Activated CD4-positive, alpha-beta T cell treated with anti-CD3 and anti-CD28 coated beads for 1 hour (primary cell): Measurements from ENCODE around the gene NANOS3.

Experiments used
- DNase-seq: peaks from one replicate; pipeline ENCODE4 v3.0.0-alpha.2; 2020

NANOS3 gene

DNA sequence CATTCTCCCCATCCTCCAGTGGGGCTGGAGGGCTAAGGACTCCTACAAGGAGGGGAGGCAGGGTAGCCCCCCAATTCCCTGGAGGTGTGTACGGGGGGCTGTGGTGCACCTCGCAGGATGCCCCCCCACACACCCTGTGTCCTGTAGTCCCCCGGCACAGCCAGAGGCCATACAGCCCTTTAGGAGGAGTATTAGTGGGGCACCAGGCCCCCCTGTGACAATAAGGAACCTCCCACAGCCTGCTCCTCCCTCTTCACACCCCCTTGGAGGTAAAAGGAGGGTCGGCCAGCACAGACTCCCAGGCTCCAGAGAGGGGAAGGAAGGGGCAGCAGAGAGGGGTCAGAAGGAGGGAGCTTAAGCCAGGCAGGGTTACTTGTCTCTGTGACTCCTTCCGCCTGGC is at the start of gene NANOS3:
Gene NANOS3 (plus strand): TSS at position 301 of the 400 bp plus-strand sequence. CDS start 115 bp downstream, outside the sequence.
- DNase-seq: no peak

DNA sequence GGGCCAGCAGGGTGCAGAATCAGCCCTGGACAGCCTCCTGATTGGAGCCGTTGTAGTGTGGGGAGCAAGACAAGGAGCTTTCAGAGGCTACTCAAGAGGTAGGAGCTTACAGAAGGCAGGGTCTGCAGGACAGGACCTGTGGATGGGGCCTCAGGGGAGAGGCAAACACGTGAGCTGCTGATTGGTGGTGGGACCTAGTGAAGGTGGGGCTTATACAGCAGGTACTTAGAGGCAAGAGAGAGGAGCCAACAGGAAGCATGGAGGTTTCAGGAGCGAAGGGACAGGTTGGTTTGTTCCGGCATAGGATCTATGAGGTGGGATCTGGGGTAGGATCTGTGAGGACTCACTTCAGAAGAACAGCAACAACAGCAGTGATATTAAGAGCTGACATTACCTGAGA is 49.3 kb upstream of the NANOS3 start:
- DNase-seq: no peak

- no peak for DNase-seq
Measured at GRCh38 chr19:13830114-13830740, 46.7 kb upstream of the NANOS3 start.

DNA sequence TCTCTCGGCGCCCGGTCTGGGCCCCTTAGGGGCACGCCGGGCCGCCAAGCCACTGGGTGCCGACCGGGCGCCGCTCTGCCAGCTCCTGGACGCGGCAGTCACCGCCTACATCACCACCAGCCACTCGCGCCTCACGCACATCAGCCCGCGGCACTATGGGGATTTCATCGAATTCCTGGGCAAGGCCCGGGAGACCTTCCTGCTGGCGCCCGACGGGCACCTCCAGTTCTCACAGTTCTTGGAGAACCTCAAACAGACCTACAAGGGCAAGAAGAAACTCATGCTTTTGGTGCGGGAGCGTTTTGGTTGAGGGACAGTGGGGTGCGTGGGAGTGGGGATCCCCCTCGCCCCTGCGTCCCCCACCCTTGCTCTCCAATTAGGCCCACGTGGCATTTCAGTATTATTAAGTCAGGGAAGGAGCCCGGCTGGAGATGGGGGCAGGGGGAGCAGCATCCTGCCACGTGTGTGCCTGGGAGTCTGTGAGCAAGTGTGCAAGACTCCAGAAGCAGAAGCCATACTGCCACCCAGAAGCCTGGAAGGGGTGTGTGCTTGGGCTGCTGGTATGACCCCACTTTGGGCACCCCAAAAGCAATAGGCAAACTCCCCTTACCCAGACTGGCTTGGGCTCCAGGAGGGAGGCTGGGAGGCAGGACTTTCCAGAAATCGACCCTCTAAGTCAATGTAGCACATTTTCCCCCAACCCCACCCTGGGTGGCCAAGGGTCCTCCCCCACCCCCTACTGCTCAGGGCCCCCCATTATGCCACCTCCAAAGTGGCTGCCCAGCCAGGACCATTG is 46.0 kb upstream of the NANOS3 start:
- no peak for DNase-seq

GRCh38 chr19:13831537-13832467 is 45.1 kb upstream of the NANOS3 start:
- DNase-seq: no peak

GRCh38 chr19:13833330-13834243 is 43.3 kb upstream of the NANOS3 start:
- peak; percentile 83 for DNase-seq

- DNase-seq: no peak
Measured at GRCh38 chr19:13834244-13835069, 42.5 kb upstream of the NANOS3 start.

DNA sequence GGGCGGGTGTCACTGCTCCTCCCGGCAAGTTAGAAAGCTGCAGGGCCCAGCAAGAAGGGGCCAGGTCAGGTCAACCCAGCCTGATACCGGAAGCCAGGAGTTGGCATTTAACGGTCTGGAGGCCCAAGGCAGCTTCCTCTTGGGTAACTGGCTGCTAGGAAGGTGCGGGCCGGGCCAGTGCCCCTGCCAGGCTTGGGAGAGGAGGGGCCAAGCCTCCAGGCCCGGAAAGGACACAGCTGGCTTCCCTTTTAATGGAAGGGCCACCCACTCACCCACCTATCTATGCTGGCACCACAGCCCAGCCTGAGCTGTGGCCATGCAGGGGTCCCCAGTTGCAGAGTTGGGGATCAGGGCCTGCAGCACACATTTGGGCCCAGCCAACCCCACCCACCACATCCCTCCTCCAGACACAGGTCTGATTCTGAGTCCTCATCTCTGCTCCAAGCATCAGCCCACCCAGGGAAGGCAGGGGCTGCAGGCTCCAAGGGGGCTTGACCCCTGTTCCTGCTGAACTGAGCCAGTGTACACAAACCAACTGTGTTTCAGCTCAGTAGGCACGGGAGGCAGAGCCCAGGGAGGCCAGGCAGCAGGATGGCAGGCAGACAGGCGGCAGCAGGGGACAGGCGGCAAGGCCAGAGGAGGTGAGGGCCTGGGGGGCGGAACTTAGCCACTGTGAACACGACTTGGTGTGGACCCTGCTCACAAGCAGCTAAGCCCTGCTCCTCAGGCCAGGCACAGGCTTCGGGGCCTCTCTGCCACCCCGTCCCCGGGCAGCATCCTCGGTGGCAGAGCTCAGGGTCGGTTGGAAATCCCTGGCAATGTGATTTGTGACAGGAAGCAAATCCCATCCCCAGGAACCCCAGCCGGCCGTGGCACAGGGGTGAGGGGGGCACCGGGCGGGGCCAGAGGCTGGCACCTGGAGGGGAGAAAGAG is 40.9 kb upstream of the NANOS3 start:
- no peak for DNase-seq

GRCh38 chr19:13838435-13839129 is 38.4 kb upstream of the NANOS3 start:
- DNase-seq: no peak

DNA sequence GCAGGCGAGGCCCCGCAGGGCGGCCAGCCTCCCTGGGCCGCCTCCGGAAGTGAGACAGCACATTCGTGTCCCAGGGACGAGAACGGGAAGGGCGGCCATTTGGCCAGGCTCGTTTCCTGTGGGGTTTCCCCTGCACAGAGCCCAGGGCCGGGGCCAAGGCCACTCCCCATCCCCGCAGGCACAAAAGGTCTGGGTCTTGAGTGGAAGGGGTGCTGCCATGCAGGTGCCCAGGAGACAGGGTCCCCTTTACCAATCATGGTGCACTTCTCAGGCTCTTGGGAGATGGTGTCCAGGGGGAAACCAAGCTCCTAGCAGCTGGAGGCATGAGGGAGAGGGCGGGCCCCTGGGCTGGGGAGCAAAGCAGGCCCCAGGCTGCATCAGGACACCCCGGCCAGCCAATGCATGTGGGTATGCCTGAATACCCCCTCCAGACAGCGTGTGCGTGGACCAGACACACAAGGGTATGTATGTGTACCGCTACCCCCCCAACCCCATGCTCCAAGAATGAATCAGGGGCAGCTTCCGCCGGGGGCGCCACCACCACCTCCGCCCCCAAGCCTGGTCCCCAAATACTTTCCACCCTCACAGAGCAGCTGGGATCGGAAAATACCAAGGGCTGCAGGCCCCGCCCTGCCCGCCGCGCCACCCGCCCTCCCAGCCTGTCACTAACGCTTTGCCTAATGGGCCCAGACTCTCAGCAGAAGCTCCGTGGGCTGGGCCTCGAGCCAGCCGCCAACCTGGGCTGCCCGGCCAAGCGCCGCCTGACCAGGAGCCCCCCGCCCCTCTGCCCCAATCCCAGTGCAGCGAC is 37.6 kb upstream of the NANOS3 start:
- DNase-seq: peak; percentile 82

DNA sequence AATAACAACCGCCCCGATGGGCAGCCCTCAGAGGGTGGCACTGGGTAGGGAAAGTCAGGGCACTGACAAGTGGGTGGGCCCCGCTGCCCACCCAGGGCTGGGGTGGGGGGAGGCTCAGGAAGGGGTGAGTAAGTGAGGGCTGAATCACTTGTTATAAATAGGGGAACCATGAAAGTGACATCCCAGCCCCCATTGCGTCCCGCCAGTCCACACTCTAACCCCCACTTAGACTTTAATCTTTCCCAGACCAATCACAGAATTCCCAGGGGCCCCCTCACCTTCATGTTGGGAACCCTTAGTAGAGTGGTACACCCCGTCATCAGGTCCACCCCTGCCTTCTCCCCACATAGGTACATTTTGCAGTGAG is 37.0 kb upstream of the NANOS3 start:
- no peak for DNase-seq

DNA sequence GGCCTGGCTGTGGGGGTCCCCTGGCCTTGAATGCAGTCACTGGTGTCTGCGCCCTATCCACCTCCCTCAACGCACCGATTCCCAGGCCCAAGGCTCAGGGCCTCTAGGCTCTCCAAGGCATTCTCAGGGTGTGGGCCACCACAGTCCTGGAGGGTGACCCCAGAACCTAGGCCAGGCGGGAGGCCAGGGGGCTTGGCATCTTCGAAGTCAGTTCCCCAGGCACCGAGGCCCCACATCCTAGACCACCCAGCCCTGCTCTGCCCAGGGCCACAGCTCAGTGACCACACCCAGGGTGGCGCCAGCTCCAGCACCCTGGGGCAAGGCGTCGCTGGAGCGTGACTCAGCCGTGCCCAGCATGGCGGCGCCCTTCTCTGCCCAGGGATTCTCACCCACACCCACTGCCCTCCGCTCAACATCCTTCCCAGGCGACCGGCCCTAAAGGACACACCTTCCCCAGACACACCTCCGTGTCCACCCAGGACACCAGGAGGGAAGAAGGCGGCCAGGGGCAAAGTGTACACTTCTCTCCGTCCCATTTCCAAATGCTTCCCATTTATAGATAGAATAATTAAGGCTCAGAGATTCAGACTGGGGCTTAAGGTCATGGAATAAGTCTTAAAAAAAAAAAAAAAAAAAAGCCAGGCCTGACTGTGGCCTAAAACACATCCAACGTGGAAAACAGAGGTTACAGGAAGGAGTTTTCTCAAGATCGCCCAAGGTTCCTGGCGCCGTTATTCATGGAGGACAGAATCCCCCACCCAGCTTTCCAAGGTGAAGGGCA is 36.4 kb upstream of the NANOS3 start:
- no peak for DNase-seq

GRCh38 chr19:13841086-13841961 is 35.6 kb upstream of the NANOS3 start:
- no peak for DNase-seq

DNA sequence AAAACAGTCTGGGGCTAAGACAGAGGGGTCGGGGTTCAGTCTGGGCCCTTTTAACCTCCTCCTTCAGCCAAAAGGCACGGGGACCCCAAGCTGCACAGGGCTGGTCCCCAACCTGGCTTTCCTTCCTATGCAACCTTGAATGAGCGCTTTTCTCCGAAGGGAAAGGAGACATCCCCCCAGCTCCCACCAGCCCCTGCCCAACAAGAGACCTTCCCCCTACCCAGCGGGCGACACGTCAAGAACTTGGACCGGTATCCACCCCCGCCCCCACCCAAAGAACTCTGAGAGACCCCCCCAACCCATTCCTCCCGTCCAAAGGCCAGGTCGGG is 35.0 kb upstream of the NANOS3 start:
- DNase-seq: no peak

- DNase-seq: peak; percentile 58
Measured at GRCh38 chr19:13842291-13843103, 34.4 kb upstream of the NANOS3 start.
